Right renal cortex interstitium (tissue), 3 donors: Measurements from ENCODE around the gene PCLAF. TPM values are rescaled to one million over a fixed set of nuclear protein-coding genes. Genes with fewer than 3 reads are reported as not detected.
"Not testable (repeated sequence)": the region's sequence is repeated elsewhere in the genome, so short reads cannot be mapped to it uniquely, and the experiment has no call there.

Experiments
- DNase-seq, 3 donors: peaks; one replicate each; pipeline ENCODE4 v3.0.0-alpha.2; 2013; ENCODE audit warnings: low read depth in 3 of 3, low spot score in 2 of 3
- polyA plus RNA-seq, 3 donors: library from polyadenylated mRNA; unstranded; fragments of 120-200 nt; gene quantifications; one replicate each; pipeline ENCODE4 v1.2.1, GENCODE V29; 2013; ENCODE audit not compliant: insufficient read length in 3 of 3

The PCLAF gene
- polyA plus RNA-seq, result 10 to 100 TPM; 37.3 to 48.8 (median 47.5) TPM

- peak; percentile 81 to 91 (median 87) for DNase-seq
These were observed at the start of gene PCLAF for GRCh38 chr15:64381000-64381751. Gene PCLAF (minus strand): TSS chr15:64381441. CDS start chr15:64381371, 70 bp downstream.

- DNase-seq, result peak in 2 of 3 donors; percentile 19 to 35
These were observed 48.9 kb upstream of the PCLAF start for GRCh38 chr15:64430000-64430735.

- DNase-seq, result no peak
These were observed 48.2 kb upstream of the PCLAF start for GRCh38 chr15:64429448-64429847.

- DNase-seq, result no peak
These were observed 45.7 kb upstream of the PCLAF start for GRCh38 chr15:64426845-64427465.

GRCh38 chr15:64425221-64425620 lies 44.0 kb upstream of the PCLAF start:
- no peak for DNase-seq

- DNase-seq, result no peak
These were observed 42.7 kb upstream of the PCLAF start for GRCh38 chr15:64423970-64424369.

GRCh38 chr15:64422697-64423096 lies 41.5 kb upstream of the PCLAF start:
- no peak for DNase-seq

- no peak for DNase-seq
These were observed 31.0 kb upstream of the PCLAF start for GRCh38 chr15:64412216-64412615.

GRCh38 chr15:64400583-64400982 lies 19.3 kb upstream of the PCLAF start:
- no peak for DNase-seq

- no peak for DNase-seq
These were observed 17.3 kb upstream of the PCLAF start for GRCh38 chr15:64398575-64398974.

GRCh38 chr15:64396789-64397188 lies 15.5 kb upstream of the PCLAF start:
- DNase-seq, result no peak

- not testable (repeated sequence) for DNase-seq
These were observed 11.2 kb upstream of the PCLAF start for GRCh38 chr15:64392471-64392870.

GRCh38 chr15:64389036-64389435 lies 7.8 kb upstream of the PCLAF start:
- DNase-seq, result no peak

- peak; percentile 82 to 88 (median 82) for DNase-seq
These were observed 6.4 kb upstream of the PCLAF start, which contains the start of gene TRIP4 for GRCh38 chr15:64387562-64388168. Gene TRIP4 (plus strand): TSS chr15:64387836. CDS start chr15:64387864, 28 bp downstream.

GRCh38 chr15:64386291-64386690 lies 5.0 kb upstream of the PCLAF start:
- no peak for DNase-seq

GRCh38 chr15:64383760-64384159 lies 2.5 kb upstream of the PCLAF start:
- DNase-seq, result no peak

- not testable (repeated sequence) for DNase-seq
These were observed 941 bp downstream of the PCLAF start for GRCh38 chr15:64380130-64380870.

GRCh38 chr15:64379216-64379960 lies 1.9 kb downstream of the PCLAF start:
- DNase-seq, result no peak

GRCh38 chr15:64373360-64373759 lies 7.9 kb downstream of the PCLAF start:
- no peak for DNase-seq
